SK-N-SH treated with all-trans-retinoic acid at 6 μM for 48 hours (cell line): ENCODE results near the gene ADAM10.

ENCODE experiments used
- ATAC-seq: fragments of 200-7000 bp; cut with Tn5 transposase; 3 replicates; pipeline ENCODE4 v1.9.1; 2020; ENCODE audit warnings: mild to moderate bottlenecking, moderate library complexity
- CSDC2 ChIP-seq: fragments of 250-450 bp; sonication (Bioruptor Pico); IDR thresholded peaks from 2 replicates; pipeline ENCODE4 v1.5.0; 2020; ENCODE audit warnings: mild to moderate bottlenecking, moderate library complexity
- CSRNP3 ChIP-seq: fragments of 250-450 bp; sonication (Bioruptor Pico); IDR thresholded peaks from 2 replicates; pipeline ENCODE4 v1.5.1; 2021; ENCODE audit warnings: mild to moderate bottlenecking, moderate library complexity
- ESRRG ChIP-seq: fragments of 250-450 bp; sonication (Bioruptor Pico); IDR thresholded peaks from 2 replicates; pipeline ENCODE4 v1.6.1; 2021; ENCODE audit warnings: mild to moderate bottlenecking
- GLIS3 ChIP-seq: fragments of 250-450 bp; sonication (Bioruptor Pico); IDR thresholded peaks from 2 replicates; pipeline ENCODE4 v1.5.0; 2020; ENCODE audit warnings: mild to moderate bottlenecking, moderate library complexity
- ISL1 ChIP-seq: fragments of 250-450 bp; sonication (Bioruptor Pico); IDR thresholded peaks from 2 replicates; pipeline ENCODE4 v2.1.2; 2022; ENCODE audit warnings: mild to moderate bottlenecking, moderate library complexity
- OSR1 ChIP-seq: fragments of 250-450 bp; sonication (Bioruptor Pico); IDR thresholded peaks from 2 replicates; pipeline ENCODE4 v1.8.0; 2022; ENCODE audit warnings: moderate library complexity, mild to moderate bottlenecking, inconsistent platforms
- SNAI2 ChIP-seq: fragments of 250-450 bp; sonication (Bioruptor Pico); IDR thresholded peaks from 2 replicates; pipeline ENCODE4 v1.5.0; 2020; ENCODE audit warnings: mild to moderate bottlenecking, moderate library complexity
- TCF4 ChIP-seq: fragments of 250-450 bp; sonication (Bioruptor Pico); IDR thresholded peaks from 2 replicates; pipeline ENCODE4 v1.8.0; 2021; ENCODE audit warnings: mild to moderate bottlenecking, moderate library complexity, borderline replicate concordance
- TOX ChIP-seq: fragments of 250-450 bp; sonication (Bioruptor Pico); IDR thresholded peaks from 2 replicates; pipeline ENCODE4 v1.8.0; 2021; ENCODE audit warnings: mild to moderate bottlenecking, moderate library complexity, borderline replicate concordance
- ZNF565 ChIP-seq: fragments of 450-650 bp; formaldehyde crosslinking; conservative IDR thresholded peaks from 2 replicates; pipeline ENCODE4 v1.5.0; 2020; ENCODE audit warnings: low read depth, mild to moderate bottlenecking, moderate library complexity
- ZNF70 ChIP-seq: fragments of 450-650 bp; formaldehyde crosslinking; IDR thresholded peaks from 2 replicates; pipeline ENCODE4 v1.5.0; 2020; ENCODE audit warnings: mild to moderate bottlenecking, moderate library complexity
- ZNF8 ChIP-seq: fragments of 450-650 bp; formaldehyde crosslinking; IDR thresholded peaks from 2 replicates; pipeline ENCODE4 v1.5.0; 2020; ENCODE audit warnings: mild to moderate bottlenecking, moderate library complexity
- TF ChIP-seq, protein P1 (sequence below): fragments of 250-450 bp; sonication (Bioruptor Pico); IDR thresholded peaks from 2 replicates; pipeline ENCODE4 v1.5.0; 2020; ENCODE audit warnings: mild to moderate bottlenecking, moderate library complexity
- TF ChIP-seq, protein P2 (sequence below): fragments of 250-450 bp; sonication (Bioruptor Pico); IDR thresholded peaks from 2 replicates; pipeline ENCODE4 v1.8.0; 2020; ENCODE audit warnings: mild to moderate bottlenecking, moderate library complexity, borderline replicate concordance

The ADAM10 gene

GRCh38 chr15:58671186-58671585 is 78.3 kb downstream of the ADAM10 start:
- ATAC-seq: no peak
- TF ChIP-seq ZNF8 (CRISPR knock-in tag): no peak
- TF ChIP-seq ZNF565 (CRISPR knock-in tag): no peak
- no peak for TF ChIP-seq GLIS3 (CRISPR knock-in tag)
- TF ChIP-seq, protein P1, sequence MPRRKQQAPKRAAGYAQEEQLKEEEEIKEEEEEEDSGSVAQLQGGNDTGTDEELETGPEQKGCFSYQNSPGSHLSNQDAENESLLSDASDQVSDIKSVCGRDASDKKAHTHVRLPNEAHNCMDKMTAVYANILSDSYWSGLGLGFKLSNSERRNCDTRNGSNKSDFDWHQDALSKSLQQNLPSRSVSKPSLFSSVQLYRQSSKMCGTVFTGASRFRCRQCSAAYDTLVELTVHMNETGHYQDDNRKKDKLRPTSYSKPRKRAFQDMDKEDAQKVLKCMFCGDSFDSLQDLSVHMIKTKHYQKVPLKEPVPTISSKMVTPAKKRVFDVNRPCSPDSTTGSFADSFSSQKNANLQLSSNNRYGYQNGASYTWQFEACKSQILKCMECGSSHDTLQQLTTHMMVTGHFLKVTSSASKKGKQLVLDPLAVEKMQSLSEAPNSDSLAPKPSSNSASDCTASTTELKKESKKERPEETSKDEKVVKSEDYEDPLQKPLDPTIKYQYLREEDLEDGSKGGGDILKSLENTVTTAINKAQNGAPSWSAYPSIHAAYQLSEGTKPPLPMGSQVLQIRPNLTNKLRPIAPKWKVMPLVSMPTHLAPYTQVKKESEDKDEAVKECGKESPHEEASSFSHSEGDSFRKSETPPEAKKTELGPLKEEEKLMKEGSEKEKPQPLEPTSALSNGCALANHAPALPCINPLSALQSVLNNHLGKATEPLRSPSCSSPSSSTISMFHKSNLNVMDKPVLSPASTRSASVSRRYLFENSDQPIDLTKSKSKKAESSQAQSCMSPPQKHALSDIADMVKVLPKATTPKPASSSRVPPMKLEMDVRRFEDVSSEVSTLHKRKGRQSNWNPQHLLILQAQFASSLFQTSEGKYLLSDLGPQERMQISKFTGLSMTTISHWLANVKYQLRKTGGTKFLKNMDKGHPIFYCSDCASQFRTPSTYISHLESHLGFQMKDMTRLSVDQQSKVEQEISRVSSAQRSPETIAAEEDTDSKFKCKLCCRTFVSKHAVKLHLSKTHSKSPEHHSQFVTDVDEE (CRISPR knock-in tag): no peak
- TF ChIP-seq SNAI2 (CRISPR knock-in tag): no peak
- TF ChIP-seq CSRNP3 (CRISPR knock-in tag): no peak
- no peak for TF ChIP-seq CSDC2

DNA sequence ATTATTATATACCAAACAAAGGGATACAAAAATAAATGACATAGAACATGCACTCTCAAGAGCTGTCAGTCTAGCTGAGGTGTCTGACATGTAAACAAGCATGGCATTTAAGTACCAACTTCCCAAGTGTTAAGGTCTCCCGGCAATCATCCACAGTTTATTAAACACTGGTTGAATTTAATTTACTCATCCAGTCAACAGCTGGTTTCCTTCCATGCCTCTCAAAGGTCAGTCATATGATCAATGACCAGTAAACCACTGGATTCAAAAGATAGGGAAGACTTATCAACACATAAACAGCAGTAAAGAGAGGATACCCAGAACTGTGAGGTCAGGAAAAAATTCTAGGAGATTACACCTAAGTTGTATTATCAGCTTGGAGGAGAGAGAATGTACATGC is 80.4 kb downstream of the ADAM10 start:
- ATAC-seq: no peak
- TF ChIP-seq OSR1 (no peak), GLIS3 (CRISPR knock-in tag) (no peak)
- TF ChIP-seq, all 23 proteins: peak for 0

GRCh38 chr15:58666957-58667356 is 82.5 kb downstream of the ADAM10 start:
- no peak for ATAC-seq
- TF ChIP-seq ESRRG (CRISPR knock-in tag): no peak
- TF ChIP-seq, protein P2, sequence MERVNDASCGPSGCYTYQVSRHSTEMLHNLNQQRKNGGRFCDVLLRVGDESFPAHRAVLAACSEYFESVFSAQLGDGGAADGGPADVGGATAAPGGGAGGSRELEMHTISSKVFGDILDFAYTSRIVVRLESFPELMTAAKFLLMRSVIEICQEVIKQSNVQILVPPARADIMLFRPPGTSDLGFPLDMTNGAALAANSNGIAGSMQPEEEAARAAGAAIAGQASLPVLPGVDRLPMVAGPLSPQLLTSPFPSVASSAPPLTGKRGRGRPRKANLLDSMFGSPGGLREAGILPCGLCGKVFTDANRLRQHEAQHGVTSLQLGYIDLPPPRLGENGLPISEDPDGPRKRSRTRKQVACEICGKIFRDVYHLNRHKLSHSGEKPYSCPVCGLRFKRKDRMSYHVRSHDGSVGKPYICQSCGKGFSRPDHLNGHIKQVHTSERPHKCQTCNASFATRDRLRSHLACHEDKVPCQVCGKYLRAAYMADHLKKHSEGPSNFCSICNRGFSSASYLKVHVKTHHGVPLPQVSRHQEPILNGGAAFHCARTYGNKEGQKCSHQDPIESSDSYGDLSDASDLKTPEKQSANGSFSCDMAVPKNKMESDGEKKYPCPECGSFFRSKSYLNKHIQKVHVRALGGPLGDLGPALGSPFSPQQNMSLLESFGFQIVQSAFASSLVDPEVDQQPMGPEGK (CRISPR knock-in tag): no peak
- no peak for TF ChIP-seq TCF4
- TF ChIP-seq ISL1 (CRISPR knock-in tag): no peak
- no peak for TF ChIP-seq ZNF565 (CRISPR knock-in tag)
- no peak for TF ChIP-seq TOX (CRISPR knock-in tag)
- TF ChIP-seq, protein P1 (CRISPR knock-in tag): no peak

- TF ChIP-seq, protein P2 (CRISPR knock-in tag): no peak
- TF ChIP-seq ZNF70 (CRISPR knock-in tag): no peak
- TF ChIP-seq ISL1 (CRISPR knock-in tag): no peak
- TF ChIP-seq, protein P1 (CRISPR knock-in tag): no peak
- no peak for TF ChIP-seq ZNF565 (CRISPR knock-in tag)
- TF ChIP-seq, all 23 proteins: peak for 0
- ATAC-seq: no peak
Measured at GRCh38 chr15:58665672-58666071, 83.8 kb downstream of the ADAM10 start.
